CD1c-positive myeloid dendritic cell (primary cell): ENCODE measurements around the gene DOCK8.

Experiments used
- DNase-seq: peaks from one replicate; pipeline ENCODE4 v3.0.0-alpha.2; 2016; ENCODE audit errors: extremely low spot score

Gene DOCK8

GRCh38 chr9:459491-460444 is 245.1 kb downstream of the DOCK8 start:
- DNase-seq, result no peak

DNA sequence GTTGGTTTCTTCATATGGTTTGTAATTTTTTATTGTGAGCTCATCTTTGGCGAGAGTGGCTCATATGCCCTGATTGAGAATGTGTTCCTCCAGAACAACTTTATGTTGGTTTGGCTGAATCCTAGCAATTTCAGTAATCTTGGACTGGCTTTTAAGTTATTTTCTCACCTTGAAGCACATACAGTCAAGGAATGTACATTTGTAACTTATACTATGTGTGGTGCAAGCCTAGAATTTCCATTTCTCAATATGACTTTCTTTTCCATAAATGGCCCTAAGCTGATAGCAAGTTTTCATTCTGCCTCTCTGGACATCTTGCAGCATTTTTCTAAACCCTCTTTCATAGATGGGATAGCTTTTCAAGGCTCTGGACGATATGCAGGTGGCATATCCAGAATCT is 247.5 kb downstream of the DOCK8 start:
- no peak for DNase-seq

- no peak for DNase-seq
Observed at GRCh38 chr9:462606-463005, 247.9 kb downstream of the DOCK8 start.

DNA sequence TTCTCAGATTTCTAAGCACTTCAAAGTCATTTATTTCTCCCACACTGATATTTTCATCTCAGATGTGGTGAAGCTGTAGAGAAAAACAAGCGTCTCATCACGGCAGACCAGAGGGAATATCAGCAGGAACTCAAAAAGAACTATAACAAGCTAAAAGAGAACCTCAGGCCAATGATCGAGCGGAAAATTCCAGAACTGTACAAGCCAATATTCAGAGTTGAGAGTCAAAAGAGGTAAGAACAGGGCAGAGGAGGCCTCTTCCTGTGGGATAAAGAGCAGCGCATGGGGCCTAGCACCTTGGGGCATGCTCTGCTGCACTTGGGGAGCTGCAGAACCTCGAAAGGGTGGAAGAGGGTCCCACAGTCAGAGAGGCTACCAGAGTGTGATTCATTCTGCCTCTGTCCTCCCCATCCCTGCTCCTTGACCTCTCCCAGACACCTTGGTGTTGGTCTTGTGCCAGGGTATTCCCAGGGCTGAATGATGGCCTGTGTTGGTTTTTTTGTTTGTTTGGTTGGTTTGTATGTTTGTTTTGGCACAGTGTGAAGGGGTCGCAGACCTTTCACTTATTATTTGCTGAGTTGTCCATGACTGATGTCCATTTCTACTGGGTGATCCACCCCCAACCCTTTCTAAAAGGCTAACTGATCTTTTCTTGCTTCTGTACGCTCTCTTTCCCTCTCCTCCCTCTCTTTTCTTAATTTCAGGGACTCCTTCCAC is 248.9 kb downstream of the DOCK8 start:
- no peak for DNase-seq

DNA sequence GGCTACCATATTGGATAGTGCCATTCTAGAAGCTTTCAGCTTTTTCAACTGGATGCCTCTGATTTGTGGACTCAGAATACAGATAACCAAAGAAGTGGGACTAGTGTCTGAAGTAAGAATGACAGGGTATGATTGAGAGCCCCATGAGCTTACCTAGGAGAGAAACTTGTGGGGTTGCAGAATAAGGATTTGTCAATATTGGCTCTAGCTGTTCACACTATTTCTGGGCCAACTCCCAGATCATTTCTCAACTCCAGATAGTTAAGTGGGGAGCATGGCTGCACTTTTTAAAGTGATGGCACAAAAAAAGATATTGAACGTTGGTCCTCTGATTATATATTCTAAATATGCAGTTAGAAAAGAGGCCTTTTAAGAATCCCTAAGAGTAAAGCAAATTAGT is 252.1 kb downstream of the DOCK8 start:
- DNase-seq, result no peak

- peak; percentile 10 for DNase-seq
Observed at GRCh38 chr9:468766-469426, 254.2 kb downstream of the DOCK8 start.

GRCh38 chr9:469672-470551 is 255.2 kb downstream of the DOCK8 start:
- peak; percentile 95 for DNase-seq

DNA sequence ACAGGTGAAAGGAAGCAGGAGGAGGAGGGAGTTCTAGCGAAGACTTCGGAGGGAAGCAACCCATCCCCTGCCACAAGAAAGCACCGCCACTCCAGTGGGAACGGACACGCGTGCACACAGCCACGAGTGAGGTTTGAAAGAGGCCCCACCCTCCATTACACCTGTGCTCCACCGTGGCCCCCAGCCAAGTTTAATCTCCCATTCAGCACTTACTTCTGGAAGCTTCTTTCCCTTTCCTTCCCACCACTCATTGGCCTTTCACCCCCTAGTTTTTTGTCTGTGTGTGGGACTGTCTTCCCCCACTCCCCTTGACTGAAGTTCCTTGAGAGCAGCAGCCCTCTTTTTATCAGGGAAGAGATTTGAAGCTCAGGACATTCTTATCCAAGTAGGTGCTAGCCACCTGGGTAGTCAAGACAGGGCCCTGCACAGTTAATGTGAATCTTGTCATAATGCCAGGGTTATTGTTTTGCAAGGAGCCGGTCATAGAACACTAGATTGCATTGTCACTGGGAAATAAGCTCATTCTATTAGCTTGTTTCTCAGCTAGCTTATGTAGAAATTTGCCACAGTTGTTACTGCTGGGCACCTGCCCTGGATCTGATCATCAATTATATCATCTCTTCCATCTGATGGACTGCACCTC is 256.0 kb downstream of the DOCK8 start:
- no peak for DNase-seq

- DNase-seq, result no peak
Observed at GRCh38 chr9:471320-471719, 256.7 kb downstream of the DOCK8 start.

- DNase-seq, result no peak
Observed at GRCh38 chr9:472479-473075, 257.9 kb downstream of the DOCK8 start.

- no peak for DNase-seq
Observed at GRCh38 chr9:477193-477592, 262.5 kb downstream of the DOCK8 start.

- no peak for DNase-seq
Observed at GRCh38 chr9:479304-479970, 264.8 kb downstream of the DOCK8 start.

DNA sequence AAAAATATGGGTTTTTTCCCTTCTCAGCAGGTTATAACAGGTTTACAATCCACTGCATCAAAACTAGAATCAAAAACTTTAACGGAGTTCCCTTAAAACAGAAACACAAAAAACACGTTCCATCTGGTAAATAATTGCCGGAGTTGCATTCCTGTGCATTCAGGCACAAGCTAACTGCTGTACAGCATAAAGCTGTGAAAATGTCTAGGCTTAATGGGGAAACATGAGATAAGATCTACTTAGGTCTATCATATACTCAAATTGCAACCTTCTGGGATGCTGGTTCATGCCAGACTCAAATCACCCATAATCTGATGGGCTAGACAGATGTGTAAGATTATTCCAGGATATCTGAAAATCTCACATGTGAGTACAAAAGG is 265.3 kb downstream of the DOCK8 start:
- no peak for DNase-seq

DNA sequence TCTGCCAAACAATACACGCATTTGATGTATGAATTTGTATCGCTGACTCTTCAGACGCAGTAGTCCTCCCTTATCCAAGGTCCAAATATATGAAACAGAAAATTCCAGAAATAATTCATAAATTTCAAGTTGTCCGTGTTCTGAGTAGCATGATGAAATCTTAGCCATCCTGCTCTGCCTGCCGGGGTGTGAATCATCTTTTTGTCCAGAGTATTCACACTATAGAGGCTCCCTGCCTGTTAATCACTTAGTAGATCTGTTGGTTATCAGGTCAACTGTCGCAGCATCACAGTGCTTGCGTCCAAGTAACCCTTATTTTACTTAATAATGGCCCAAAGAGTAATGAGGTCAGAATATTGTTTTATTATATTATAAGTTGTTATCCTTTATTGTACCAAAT is 268.1 kb downstream of the DOCK8 start:
- DNase-seq, result no peak

DNA sequence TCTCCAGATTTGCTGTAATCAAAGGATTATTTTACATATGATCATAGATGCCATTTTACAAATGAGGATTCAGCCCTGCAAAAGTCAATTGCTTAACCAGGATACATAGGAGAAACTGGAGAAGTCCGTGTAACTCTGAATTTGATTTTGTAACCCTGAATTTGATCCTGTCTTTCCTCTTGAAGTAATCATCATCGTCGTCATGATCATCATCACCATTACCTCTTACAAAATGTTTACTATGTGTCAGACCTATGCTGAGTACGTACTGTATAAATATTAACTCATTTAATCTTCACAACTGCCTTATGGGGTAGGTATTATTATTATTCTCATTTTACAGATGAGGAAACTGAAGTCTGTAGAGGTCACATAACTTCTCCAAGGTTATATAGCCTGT is 271.5 kb downstream of the DOCK8 start:
- no peak for DNase-seq

- no peak for DNase-seq
Observed at GRCh38 chr9:487429-487828, 272.8 kb downstream of the DOCK8 start.

DNA sequence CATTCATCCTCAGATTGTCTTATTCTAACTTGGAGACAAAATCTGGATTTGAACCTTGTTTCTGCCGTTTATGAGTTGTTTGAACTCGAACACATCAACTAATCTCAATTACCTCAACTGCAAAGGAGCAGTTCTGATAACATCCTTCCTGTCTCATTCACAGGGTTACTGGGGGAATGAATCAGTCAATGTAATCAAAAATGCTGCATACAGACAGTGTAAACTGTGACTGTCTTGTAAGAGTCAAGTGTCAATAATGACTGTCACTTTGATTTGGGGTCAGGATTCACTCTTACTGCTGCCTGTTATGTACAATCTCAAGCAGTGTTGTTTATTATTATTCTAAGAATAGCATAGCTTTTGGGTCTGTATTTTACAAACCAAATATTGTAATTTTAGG is 273.8 kb downstream of the DOCK8 start:
- DNase-seq, result no peak

GRCh38 chr9:489198-490197 is 274.8 kb downstream of the DOCK8 start:
- DNase-seq, result no peak

DNA sequence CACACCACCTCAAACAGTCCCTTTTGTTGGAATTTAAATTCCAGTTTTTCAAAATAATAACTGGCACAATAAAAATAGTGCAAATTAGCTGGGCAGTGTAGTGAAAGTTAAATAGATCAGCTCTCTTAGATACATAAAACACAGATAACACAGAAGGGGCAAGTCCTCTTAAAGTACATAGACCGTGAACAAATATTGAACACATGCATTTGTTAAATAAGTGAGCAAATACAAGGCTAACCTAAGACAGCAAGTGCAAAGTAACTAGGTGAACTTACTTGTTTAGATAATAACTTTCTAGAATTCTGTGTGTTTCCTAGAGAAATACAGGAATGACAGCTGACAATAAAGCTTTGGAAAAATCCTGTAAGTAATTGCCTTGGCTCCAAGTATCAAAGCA is 280.1 kb downstream of the DOCK8 start:
- no peak for DNase-seq
